Body of pancreas (tissue), 4 donors: ENCODE data around the gene BRD4. TPM values are rescaled to one million over a fixed set of nuclear protein-coding genes. Genes with fewer than 3 reads are reported as not detected.

Experiments used
- ATAC-seq: fragments of 150-250 bp; one replicate; pipeline ENCODE4 v1.9.1; 2016
- DNase-seq, 4 donors: peaks; one replicate each; pipeline ENCODE4 v3.0.0-alpha.2; 2019
- H3K27ac ChIP-seq, 4 donors: fragments of 200-600 bp; sonication (generic); 1 replicate in 3 of 4; 2 replicates in 1 of 4; pipeline versions ENCODE4 v1.5.1 to v1.6.1; 2016 to 2019; ENCODE audit warnings: mild to moderate bottlenecking in 1 of 4, mixed read lengths in 1 of 4, moderate library complexity in 1 of 4
- H3K27me3 ChIP-seq, 2 donors: fragments of 200-600 bp; sonication (generic); one replicate each; pipeline ENCODE4 v1.6.0; 2016; ENCODE audit warnings: mild to moderate bottlenecking in 1 of 2
- H3K36me3 ChIP-seq, 2 donors: fragments of 200-600 bp; sonication (generic); replicated peaks in 1 of 2; 2 replicates each; pipeline ENCODE4 v1.5.1; 2016; ENCODE audit warnings: low read depth in 2 of 2; ENCODE audit not compliant: insufficient read depth in 1 of 2
- H3K4me1 ChIP-seq: fragments of 200-600 bp; sonication (generic); one replicate; pipeline ENCODE4 v1.6.0; 2016
- H3K4me3 ChIP-seq, 2 donors: fragments of 200-600 bp; sonication (generic); 1 replicate in 1 of 2; 2 replicates in 1 of 2; pipeline ENCODE4 v1.5.1; 2016 to 2019
- H3K9me3 ChIP-seq, 3 donors: fragments of 200-600 bp; sonication (generic); 1 replicate in 2 of 3; 2 replicates in 1 of 3; pipeline ENCODE4 v1.5.1; 2016
- POLR2A ChIP-seq, 3 donors: fragments of 450-650 bp; IDR thresholded peaks; one replicate each; pipeline ENCODE4 v1.6.1; 2016; ENCODE audit warnings: antibody characterized with exemption in 3 of 3, mild to moderate bottlenecking in 2 of 3
- WGBS, 2 donors: methylation state at CpG; one replicate each; pipeline ENCODE4 v1.1.5; 2017; 5-methylcytosine and 5-hydroxymethylcytosine counted together
- intact Hi-C: fragments of 100-400 bp; cut with DNase I; formaldehyde crosslinking; loops from one replicate; pipeline ENCODE4 v1.15.1; 2023
- total RNA-seq, 2 donors: library from RNA; depleted of rRNA; stranded (reverse); fragments of >200 nt; gene quantifications; one replicate each; pipeline ENCODE4 v1.1.0, GENCODE V29; 2016
- TF ChIP-seq, protein P1 (sequence below), 7 experiments: fragments of 450-650 bp in 4 of 7; fragments of 200-600 bp in 3 of 7; sonication (generic) in 3 of 7; IDR thresholded peaks; one replicate each; pipeline ENCODE4 v1.5.1; 2016 to 2019; ENCODE audit warnings: antibody characterized with exemption in 7 of 7

The BRD4 gene
- total RNA-seq, 2 donors from 2014 or later = 15.3 to 33.6 TPM

DNA sequence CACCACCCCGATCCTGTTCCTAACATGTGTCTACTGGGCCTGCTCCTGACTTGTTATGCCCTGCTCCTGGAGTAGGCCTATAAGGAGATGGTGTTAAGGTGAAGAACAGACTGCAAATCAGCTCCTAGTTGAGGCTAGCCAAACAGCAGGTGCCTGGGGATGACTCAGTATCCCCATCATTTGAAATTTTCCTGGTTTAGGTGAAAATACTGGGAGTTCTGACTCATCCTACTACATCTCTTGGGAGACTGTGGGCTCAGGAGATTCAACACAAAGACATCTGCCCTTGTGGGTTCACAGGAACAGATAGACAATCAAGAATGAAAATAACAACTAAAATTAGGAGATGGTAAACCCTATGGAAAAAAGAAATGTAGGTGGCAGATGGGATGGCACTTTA lies 41.2 kb downstream of the BRD4 start:
- intact Hi-C loops = no loop called here
- H3K27me3 ChIP-seq = no peaks in the 10 kb centered on the region
- peaks cover 83% of the 10 kb centered on the region for H3K4me1 ChIP-seq
- no peak overlapping the region for H3K4me3 ChIP-seq
- H3K27ac ChIP-seq = no peak overlapping the region
- no peak for TF ChIP-seq POLR2A (IDR thresholded peaks at IDR 0.05)
- TF ChIP-seq, protein P1, sequence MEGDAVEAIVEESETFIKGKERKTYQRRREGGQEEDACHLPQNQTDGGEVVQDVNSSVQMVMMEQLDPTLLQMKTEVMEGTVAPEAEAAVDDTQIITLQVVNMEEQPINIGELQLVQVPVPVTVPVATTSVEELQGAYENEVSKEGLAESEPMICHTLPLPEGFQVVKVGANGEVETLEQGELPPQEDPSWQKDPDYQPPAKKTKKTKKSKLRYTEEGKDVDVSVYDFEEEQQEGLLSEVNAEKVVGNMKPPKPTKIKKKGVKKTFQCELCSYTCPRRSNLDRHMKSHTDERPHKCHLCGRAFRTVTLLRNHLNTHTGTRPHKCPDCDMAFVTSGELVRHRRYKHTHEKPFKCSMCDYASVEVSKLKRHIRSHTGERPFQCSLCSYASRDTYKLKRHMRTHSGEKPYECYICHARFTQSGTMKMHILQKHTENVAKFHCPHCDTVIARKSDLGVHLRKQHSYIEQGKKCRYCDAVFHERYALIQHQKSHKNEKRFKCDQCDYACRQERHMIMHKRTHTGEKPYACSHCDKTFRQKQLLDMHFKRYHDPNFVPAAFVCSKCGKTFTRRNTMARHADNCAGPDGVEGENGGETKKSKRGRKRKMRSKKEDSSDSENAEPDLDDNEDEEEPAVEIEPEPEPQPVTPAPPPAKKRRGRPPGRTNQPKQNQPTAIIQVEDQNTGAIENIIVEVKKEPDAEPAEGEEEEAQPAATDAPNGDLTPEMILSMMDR (IDR thresholded peaks at IDR 0.05) = no peak
- DNase-seq (no peak), ATAC-seq (no peak)
- 67 to 76% methylated on average over 1 of the region's 1 CpG for WGBS, 2 donors
- H3K9me3 ChIP-seq = no peaks in the 10 kb centered on the region
- H3K36me3 ChIP-seq = no peaks in the 10 kb centered on the region

DNA sequence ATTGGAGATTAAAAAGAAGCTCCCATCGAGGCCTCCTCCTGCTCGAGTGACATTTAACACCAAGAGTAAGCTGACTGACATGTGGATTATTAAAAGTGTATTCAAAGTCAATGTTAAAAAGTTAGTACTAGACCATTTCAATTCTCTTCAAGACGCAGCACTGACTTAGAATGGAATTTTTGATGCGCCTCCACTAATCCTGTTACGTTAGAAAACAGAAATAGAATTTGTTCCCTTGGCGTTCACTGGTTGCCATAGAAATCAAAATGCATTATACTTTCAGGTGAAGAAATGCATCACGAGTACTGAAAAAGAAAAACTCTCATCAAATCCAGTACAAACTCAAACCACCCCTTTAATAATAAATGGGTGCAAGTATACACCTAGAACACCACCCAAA lies 42.2 kb downstream of the BRD4 start:
- H3K27ac ChIP-seq = no peak overlapping the region
- no peak overlapping the region for H3K4me3 ChIP-seq
- ATAC-seq (no peak), DNase-seq (no peak)
- 76 to 83% methylated on average over 7 of the region's 7 CpGs for WGBS, 2 donors
- H3K27me3 ChIP-seq = no peaks in the 10 kb centered on the region
- peaks cover 83% of the 10 kb centered on the region for H3K4me1 ChIP-seq
- H3K36me3 ChIP-seq = no peaks in the 10 kb centered on the region
- TF ChIP-seq, protein P1 (IDR thresholded peaks at IDR 0.05) = no peak
- TF ChIP-seq POLR2A (IDR thresholded peaks at IDR 0.05) = no peak
- H3K9me3 ChIP-seq = no peaks in the 10 kb centered on the region
- intact Hi-C loops = no loop called here

DNA sequence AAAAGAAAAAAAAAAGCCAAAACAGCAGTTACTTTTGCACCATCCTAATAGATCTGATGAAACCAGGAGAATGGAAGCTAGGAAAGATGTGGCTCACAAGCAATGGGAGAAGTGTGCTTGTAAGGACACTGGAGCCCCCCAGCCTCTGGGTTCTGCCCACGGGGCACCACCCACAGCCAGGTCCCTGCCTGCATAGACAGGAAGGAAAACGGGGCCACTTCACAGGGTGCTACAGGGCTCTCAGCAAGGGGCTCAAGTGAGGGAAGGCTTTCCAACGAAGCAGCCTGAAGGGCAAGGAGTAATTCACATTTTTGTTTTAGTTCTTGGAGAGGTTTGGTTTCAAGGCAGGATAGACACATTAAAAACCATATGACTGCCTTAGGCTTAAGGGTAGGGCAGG lies 42.7 kb downstream of the BRD4 start:
- Histone ChIP-seq H3K27ac (no peak overlapping the region), H3K4me3 (no peak overlapping the region), H3K27me3 (no peaks in the 10 kb centered on the region), H3K4me1 (peaks cover 83% of the 10 kb centered on the region), H3K36me3 (no peaks in the 10 kb centered on the region), H3K9me3 (no peaks in the 10 kb centered on the region)
- DNase-seq (no peak), ATAC-seq (no peak)
- TF ChIP-seq, protein P1 (IDR thresholded peaks at IDR 0.05) = no peak
- no peak for TF ChIP-seq POLR2A (IDR thresholded peaks at IDR 0.05)
- WGBS, 2 donors = 69 to 77% methylated on average over 3 of the region's 3 CpGs
- intact Hi-C loops = no loop called here

DNA sequence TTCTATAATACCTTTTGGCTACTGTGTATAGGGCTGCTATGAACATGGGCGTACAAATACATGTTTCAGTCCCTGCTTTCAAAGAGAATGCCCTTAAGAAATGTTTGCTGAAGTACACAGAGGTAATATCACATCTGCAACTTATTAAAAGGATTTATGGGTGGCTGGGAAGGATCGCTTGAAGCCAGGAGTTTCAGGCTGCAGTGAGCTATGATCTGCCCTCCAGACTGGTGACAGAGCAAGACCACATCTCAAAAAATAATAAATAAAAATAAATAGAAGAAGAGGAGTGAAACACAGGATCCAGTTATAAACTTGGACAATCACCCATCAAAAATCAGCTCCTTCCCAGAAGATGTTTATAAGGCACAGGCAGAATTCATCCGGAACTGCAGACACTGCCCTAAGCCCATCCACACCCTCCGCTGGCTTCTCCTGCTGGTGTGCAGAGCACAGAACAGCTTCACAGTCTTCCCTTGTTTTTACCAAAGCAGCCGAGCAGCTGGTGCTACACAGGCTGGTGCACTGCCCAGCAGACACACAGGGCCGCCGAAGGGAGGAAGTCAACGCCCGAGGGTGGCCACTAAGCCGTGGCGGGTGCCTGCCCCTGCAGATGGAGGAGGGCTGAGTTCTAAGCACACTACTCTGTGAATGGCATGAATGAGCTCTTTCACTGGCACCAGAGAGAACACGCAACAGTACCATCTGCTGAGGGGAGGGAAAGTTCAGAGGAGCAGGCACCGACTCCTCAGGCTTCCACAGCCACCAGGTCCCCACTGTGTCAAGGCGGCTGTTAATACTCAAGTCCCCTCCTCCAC lies 44.0 kb downstream of the BRD4 start:
- Histone ChIP-seq H3K36me3 (no peaks in the 10 kb centered on the region), H3K27ac (peak overlapping the region in 2 of 4 donors; percentile 5 to 9), H3K27me3 (no peaks in the 10 kb centered on the region), H3K9me3 (no peaks in the 10 kb centered on the region), H3K4me1 (peaks cover 83% of the 10 kb centered on the region), H3K4me3 (no peak overlapping the region)
- peak in 2 of 4 donors; percentile 32 to 38 for DNase-seq
- intact Hi-C loops = no loop called here
- peak; percentile 17 for ATAC-seq
- TF ChIP-seq, protein P1 (IDR thresholded peaks at IDR 0.05) = no peak
- TF ChIP-seq POLR2A (IDR thresholded peaks at IDR 0.05) = no peak
- WGBS, 2 donors = 34 to 40% methylated on average over 13 to 14 of the region's 14 CpGs

DNA sequence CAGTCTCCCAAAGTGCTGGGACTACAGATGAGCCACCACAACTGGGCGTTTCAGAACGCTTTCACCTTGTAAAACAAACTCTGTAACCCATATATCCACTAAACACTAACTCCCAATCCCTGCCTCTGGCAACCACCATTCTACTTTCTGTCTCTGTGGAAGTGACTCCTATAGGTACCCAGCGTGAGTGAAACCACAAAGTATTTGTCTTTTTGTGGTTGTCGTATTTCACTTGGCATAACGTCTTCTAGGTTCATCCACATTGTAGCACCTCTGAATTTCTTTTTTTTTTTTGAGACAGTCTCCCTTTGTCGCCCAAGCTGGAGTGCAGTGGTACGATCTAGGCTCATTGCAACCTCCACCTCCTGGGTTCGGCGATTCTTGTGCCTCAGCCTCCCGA lies 44.8 kb downstream of the BRD4 start:
- no peaks in the 10 kb centered on the region for H3K36me3 ChIP-seq
- H3K27ac ChIP-seq = no peak overlapping the region
- DNase-seq = no peak
- WGBS, 2 donors = 83 to 93% methylated on average over 10 of the region's 10 CpGs
- peaks cover 83% of the 10 kb centered on the region for H3K4me1 ChIP-seq
- TF ChIP-seq POLR2A (IDR thresholded peaks at IDR 0.05) = no peak
- TF ChIP-seq, protein P1 (IDR thresholded peaks at IDR 0.05) = no peak
- no peaks in the 10 kb centered on the region for H3K9me3 ChIP-seq
- ATAC-seq = no peak
- H3K4me3 ChIP-seq = no peak overlapping the region
- intact Hi-C loops = no loop called here
- no peaks in the 10 kb centered on the region for H3K27me3 ChIP-seq
